Endothelial cell (in vitro differentiated cells): ENCODE data around the gene GIT1. TPM values are rescaled to one million over a fixed set of nuclear protein-coding genes. Genes with fewer than 3 reads are reported as not detected.

Source experiments
- DNase-seq: peaks from one replicate; pipeline ENCODE4 v3.0.0; 2021; ENCODE audit warnings: low spot score
- H3K27ac Mint-ChIP-seq: one replicate; pipeline ENCODE4 v1.8.0; 2021; ENCODE audit warnings: mixed read lengths, inconsistent platforms; ENCODE audit not compliant: unreplicated experiment
- H3K27me3 Mint-ChIP-seq: one replicate; pipeline ENCODE4 v1.8.0; 2021; ENCODE audit warnings: mild to moderate bottlenecking, moderate library complexity, mixed read lengths, inconsistent platforms; ENCODE audit not compliant: unreplicated experiment
- H3K36me3 Mint-ChIP-seq: one replicate; pipeline ENCODE4 v1.8.0; 2021; ENCODE audit warnings: mild to moderate bottlenecking, low read depth, mixed read lengths, inconsistent platforms; ENCODE audit not compliant: unreplicated experiment
- H3K4me1 Mint-ChIP-seq: one replicate; pipeline ENCODE4 v1.8.0; 2021; ENCODE audit warnings: mild to moderate bottlenecking, mixed read lengths, inconsistent platforms; ENCODE audit not compliant: unreplicated experiment
- H3K4me3 Mint-ChIP-seq: one replicate; pipeline ENCODE4 v1.8.0; 2021; ENCODE audit warnings: mild to moderate bottlenecking, mixed read lengths, inconsistent platforms; ENCODE audit not compliant: unreplicated experiment
- H3K9me3 Mint-ChIP-seq: one replicate; pipeline ENCODE4 v1.8.0; 2021; ENCODE audit warnings: mixed read lengths, inconsistent platforms; ENCODE audit not compliant: unreplicated experiment
- total RNA-seq: library from RNA; stranded (reverse); fragmentation: NEBNext Ultra II Directional; extraction: Animal tissue kit (Norgen Biotek cat#: 25700); gene quantifications from one replicate; pipeline ENCODE4 v1.2.1, GENCODE V29; 2021; ENCODE audit not compliant: unreplicated experiment
- TF ChIP-seq, protein P1 (sequence below): fragments of 200-600 bp; sonication (generic); IDR thresholded peaks from one replicate; pipeline ENCODE4 v1.5.0; 2021; ENCODE audit warnings: antibody characterized with exemption; ENCODE audit not compliant: unreplicated experiment

GIT1 gene
- total RNA-seq, 1 donor from 2014 or later: 116 TPM

DNA sequence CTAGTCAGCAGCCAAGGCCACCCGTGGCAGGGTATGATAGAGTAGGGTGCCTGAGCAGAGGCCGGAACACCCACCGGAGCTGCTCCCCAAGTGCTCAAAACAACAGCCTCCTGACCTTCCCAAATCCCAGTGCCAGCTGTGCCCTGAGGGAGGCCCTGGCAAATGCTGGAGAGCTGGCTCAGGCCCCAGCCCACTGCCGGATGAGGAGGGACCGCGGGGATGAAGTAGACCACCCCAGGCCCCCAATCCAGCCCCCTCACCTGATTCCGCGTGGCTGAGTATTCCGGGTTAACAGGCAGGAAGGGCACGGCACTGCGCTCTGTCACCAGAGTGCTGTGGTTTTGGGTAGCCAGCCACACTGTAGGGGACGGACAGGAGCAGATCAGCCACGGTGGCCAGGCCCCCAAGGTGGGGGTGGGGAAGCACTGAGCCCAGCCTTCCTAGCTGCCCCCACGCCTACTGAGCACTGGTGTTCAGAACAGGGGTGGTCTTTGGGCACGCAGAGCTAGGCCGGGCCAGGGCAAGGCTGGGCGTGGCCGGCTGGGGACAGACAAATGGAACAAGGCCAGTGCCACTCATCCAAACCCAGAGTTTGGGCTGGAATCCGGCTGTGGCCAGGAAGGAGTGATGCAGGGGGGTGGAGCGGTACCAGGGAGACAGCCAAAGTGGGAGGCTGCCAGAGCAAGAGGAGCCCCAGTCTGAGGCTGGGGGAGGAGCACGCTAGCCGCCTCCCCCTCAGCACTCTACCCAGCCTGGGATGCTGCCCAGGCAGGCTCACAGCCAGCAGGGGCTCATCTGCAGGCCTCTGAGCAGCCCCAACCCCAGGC, 11.8 kb downstream of the GIT1 start:
- H3K4me3 Mint-ChIP-seq: peak overlapping the region; percentile 47
- peaks cover 41% of the 10 kb centered on the region for H3K36me3 Mint-ChIP-seq
- H3K9me3 Mint-ChIP-seq: no peaks in the 10 kb centered on the region
- peaks cover 3% of the 10 kb centered on the region for H3K4me1 Mint-ChIP-seq
- H3K27me3 Mint-ChIP-seq: peaks cover 24% of the 10 kb centered on the region
- TF ChIP-seq, protein P1, sequence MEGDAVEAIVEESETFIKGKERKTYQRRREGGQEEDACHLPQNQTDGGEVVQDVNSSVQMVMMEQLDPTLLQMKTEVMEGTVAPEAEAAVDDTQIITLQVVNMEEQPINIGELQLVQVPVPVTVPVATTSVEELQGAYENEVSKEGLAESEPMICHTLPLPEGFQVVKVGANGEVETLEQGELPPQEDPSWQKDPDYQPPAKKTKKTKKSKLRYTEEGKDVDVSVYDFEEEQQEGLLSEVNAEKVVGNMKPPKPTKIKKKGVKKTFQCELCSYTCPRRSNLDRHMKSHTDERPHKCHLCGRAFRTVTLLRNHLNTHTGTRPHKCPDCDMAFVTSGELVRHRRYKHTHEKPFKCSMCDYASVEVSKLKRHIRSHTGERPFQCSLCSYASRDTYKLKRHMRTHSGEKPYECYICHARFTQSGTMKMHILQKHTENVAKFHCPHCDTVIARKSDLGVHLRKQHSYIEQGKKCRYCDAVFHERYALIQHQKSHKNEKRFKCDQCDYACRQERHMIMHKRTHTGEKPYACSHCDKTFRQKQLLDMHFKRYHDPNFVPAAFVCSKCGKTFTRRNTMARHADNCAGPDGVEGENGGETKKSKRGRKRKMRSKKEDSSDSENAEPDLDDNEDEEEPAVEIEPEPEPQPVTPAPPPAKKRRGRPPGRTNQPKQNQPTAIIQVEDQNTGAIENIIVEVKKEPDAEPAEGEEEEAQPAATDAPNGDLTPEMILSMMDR: no peak
- H3K27ac Mint-ChIP-seq: no peak overlapping the region
- no peak for DNase-seq

DNA sequence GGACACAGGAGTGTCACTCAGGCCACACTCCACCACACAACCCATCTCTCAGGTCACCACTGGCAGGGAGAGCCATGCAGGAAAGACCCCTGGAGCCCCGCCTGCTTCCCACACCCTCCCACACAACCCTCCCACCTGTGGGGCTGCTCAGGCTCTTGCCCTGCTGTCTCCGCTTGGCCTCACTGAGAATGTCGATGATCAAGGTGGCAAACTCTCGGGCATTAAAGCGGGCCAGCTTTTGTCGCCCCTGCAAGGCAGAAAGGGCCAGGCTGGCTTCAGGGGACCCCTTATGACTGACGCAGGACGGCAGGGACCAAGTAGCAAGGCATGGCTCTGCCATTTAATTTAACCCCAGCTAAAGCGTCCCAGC, 12.5 kb downstream of the GIT1 start:
- DNase-seq: no peak
- H3K36me3 Mint-ChIP-seq: peaks cover 36% of the 10 kb centered on the region
- peaks cover 3% of the 10 kb centered on the region for H3K4me1 Mint-ChIP-seq
- no peak overlapping the region for H3K27ac Mint-ChIP-seq
- no peak overlapping the region for H3K4me3 Mint-ChIP-seq
- no peaks in the 10 kb centered on the region for H3K9me3 Mint-ChIP-seq
- TF ChIP-seq, protein P1: no peak
- peaks cover 24% of the 10 kb centered on the region for H3K27me3 Mint-ChIP-seq

DNA sequence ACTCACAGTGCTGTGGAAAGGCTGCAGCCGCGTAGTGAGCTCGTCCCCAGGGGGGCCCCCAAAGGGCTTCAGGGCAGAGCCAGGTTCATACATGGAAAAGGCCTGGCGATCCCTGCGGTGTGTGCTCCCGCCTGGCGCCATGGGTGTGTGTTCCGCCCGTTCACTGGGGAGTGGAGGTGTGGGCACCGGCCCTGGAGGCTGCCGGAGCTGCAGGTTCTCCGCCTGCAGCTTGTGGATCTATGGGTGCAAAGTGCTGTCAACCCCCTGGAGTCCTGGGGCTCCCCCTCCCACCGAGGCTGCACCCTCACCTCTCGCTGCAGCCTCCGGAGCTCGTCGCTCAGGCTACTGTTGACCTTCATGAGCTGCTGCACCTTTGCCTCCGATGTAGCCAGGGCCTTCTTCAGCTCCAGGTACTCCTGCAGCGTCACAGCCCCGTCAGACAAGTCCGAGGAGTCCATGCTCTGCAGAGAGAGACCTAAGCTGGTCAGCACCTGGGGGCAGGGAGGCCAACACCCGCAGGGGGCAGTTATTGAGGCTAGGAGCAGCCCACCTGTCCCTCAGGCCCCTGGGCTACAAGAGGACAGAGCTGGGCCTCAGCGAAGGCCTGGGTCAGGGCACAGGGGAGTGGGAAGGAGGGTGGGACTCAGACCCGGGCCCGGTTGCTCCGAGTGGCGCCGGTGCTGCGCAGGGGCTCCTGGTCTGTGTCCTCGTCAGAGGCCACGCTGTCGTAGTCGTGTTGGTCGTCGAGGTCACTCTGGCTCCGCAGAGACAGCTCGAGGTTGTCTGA, 13.0 kb downstream of the GIT1 start:
- Mint-ChIP-seq H3K27ac (no peak overlapping the region), H3K9me3 (no peaks in the 10 kb centered on the region), H3K4me3 (no peak overlapping the region), H3K36me3 (peaks cover 36% of the 10 kb centered on the region), H3K4me1 (peaks cover 3% of the 10 kb centered on the region), H3K27me3 (peaks cover 24% of the 10 kb centered on the region)
- TF ChIP-seq, protein P1: no peak
- DNase-seq: no peak

DNA sequence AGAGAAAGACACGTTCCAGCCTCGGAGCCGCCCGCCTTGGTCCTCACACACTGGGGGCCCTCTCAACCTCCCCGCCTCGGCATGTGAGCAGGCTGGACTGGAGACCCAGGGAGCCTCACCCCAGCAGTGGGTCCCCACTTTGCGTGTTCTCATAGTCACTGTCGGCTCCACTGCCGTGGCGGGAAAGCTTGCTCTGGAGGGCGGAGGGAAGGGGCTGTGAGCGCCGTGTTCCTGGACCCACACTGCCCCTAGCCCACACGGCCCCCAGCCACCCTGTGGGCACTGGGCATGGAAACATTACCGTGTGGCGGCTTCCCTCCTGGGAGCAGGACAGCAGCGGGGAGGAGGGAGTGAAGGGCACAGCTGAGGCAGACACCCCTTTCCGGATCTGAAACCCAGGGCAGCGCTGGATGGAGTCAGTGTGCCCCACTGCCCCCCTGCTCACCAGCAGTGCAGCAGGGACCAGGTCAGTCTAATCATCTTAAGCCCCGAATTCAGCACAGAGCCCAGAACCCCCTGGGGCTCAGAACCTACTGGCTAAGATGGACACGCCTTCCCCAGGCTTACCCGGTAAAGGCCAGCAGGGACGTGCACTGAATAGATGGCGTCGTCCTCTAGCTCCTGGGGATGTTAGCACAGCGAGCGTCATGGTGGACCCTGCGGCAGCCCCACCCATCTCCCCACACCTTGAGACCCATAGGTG, 13.8 kb downstream of the GIT1 start:
- Mint-ChIP-seq H3K27me3 (peaks cover 20% of the 10 kb centered on the region), H3K4me3 (peak overlapping the region; percentile 47), H3K4me1 (peaks cover 5% of the 10 kb centered on the region), H3K27ac (no peak overlapping the region), H3K9me3 (no peaks in the 10 kb centered on the region), H3K36me3 (peaks cover 40% of the 10 kb centered on the region)
- TF ChIP-seq, protein P1: no peak
- no peak for DNase-seq
